Osteoblast (primary cell): ENCODE measurements around the gene MRPS15. TPM values are rescaled to one million over a fixed set of nuclear protein-coding genes. Genes with fewer than 3 reads are reported as not detected.

Source experiments
- DNase-seq: peaks from one replicate; pipeline ENCODE4 v3.0.0; 2011; ENCODE audit warnings: low spot score, mixed read lengths; ENCODE audit not compliant: insufficient read length; ENCODE audit errors: missing footprints
- H2AFZ ChIP-seq: 2 replicates; pipeline ENCODE4 v1.6.0; 2011; ENCODE audit warnings: mild to moderate bottlenecking, low read length
- H3K27ac ChIP-seq: 2 replicates; pipeline ENCODE4 v1.5.1; 2011; ENCODE audit warnings: mild to moderate bottlenecking, low read depth, low read length, moderate library complexity
- H3K27me3 ChIP-seq: 2 replicates; pipeline ENCODE4 v1.6.0; 2012; ENCODE audit warnings: mild to moderate bottlenecking, control low read depth, inconsistent platforms, low read length, moderate library complexity; ENCODE audit not compliant: insufficient read depth
- H3K36me3 ChIP-seq: 2 replicates; pipeline ENCODE4 v1.5.1; 2011; ENCODE audit warnings: mild to moderate bottlenecking, low read length, control low read depth, moderate library complexity; ENCODE audit not compliant: insufficient read depth
- H3K4me1 ChIP-seq: 2 replicates; pipeline ENCODE4 v1.5.1; 2011; ENCODE audit warnings: mild to moderate bottlenecking, low read length, control low read depth, moderate library complexity; ENCODE audit not compliant: insufficient read depth
- H3K4me2 ChIP-seq: 2 replicates; pipeline ENCODE4 v1.6.0; 2011; ENCODE audit warnings: mild to moderate bottlenecking, low read length; ENCODE audit not compliant: insufficient read depth
- H3K4me3 ChIP-seq: fragments of 200-600 bp; sonication (generic); 3 replicates; pipeline ENCODE4 v1.5.1; 2012; ENCODE audit warnings: mild to moderate bottlenecking, low read length, inconsistent platforms; ENCODE audit not compliant: insufficient read depth
- H3K79me2 ChIP-seq: 2 replicates; pipeline ENCODE4 v1.6.0; 2012; ENCODE audit warnings: mild to moderate bottlenecking, low read length, control low read depth, inconsistent platforms; ENCODE audit not compliant: insufficient read depth
- H3K9me3 ChIP-seq: 2 replicates; pipeline ENCODE4 v1.5.1; 2011; ENCODE audit warnings: low read depth, low read length, control low read depth
- H4K20me1 ChIP-seq: 2 replicates; pipeline ENCODE4 v1.6.0; 2012; ENCODE audit warnings: mild to moderate bottlenecking, low read length, control low read depth; ENCODE audit not compliant: insufficient read depth
- CTCF ChIP-seq: IDR thresholded peaks from 2 replicates; pipeline ENCODE4 v1.5.1; 2011; ENCODE audit warnings: mild to moderate bottlenecking, low read depth, low read length, moderate library complexity; ENCODE audit errors: extremely low read depth
- total RNA-seq: library from RNA; depleted of rRNA; stranded (reverse); fragments of >200 nt; gene quantifications from 2 replicates; pipeline ENCODE4 v1.2.3, GENCODE V29; 2012

The MRPS15 gene
- total RNA-seq, 1 donor, result 77.1 TPM

- peaks cover 4% of the 10 kb centered on the region for H3K36me3 ChIP-seq
- H4K20me1 ChIP-seq, result peaks cover 3% of the 10 kb centered on the region
- H3K4me2 ChIP-seq, result no peak overlapping the region
- no peak overlapping the region for H2AFZ ChIP-seq
- H3K27ac ChIP-seq, result no peak overlapping the region
- H3K79me2 ChIP-seq, result no peaks in the 10 kb centered on the region
- H3K4me3 ChIP-seq, result no peak overlapping the region
- no peaks in the 10 kb centered on the region for H3K4me1 ChIP-seq
- H3K27me3 ChIP-seq, result no peaks in the 10 kb centered on the region
- H3K9me3 ChIP-seq, result no peaks in the 10 kb centered on the region
- no peak for DNase-seq
- TF ChIP-seq CTCF, result no peak
These were observed 20.9 kb downstream of the MRPS15 start for GRCh38 chr1:36443297-36443696.

- H3K4me3 ChIP-seq, result no peak overlapping the region
- DNase-seq, result no peak
- H3K36me3 ChIP-seq, result peaks cover 4% of the 10 kb centered on the region
- H2AFZ ChIP-seq, result no peak overlapping the region
- TF ChIP-seq CTCF, result no peak
- peaks cover 3% of the 10 kb centered on the region for H4K20me1 ChIP-seq
- H3K4me2 ChIP-seq, result no peak overlapping the region
- no peaks in the 10 kb centered on the region for H3K4me1 ChIP-seq
- H3K79me2 ChIP-seq, result no peaks in the 10 kb centered on the region
- H3K9me3 ChIP-seq, result no peaks in the 10 kb centered on the region
- no peak overlapping the region for H3K27ac ChIP-seq
- no peaks in the 10 kb centered on the region for H3K27me3 ChIP-seq
These were observed 21.8 kb downstream of the MRPS15 start for GRCh38 chr1:36442337-36442736.

- TF ChIP-seq CTCF, result no peak
- H3K27me3 ChIP-seq, result no peaks in the 10 kb centered on the region
- H2AFZ ChIP-seq, result no peak overlapping the region
- H3K79me2 ChIP-seq, result no peaks in the 10 kb centered on the region
- peaks cover 8% of the 10 kb centered on the region for H3K36me3 ChIP-seq
- H3K27ac ChIP-seq, result no peak overlapping the region
- no peak overlapping the region for H3K4me2 ChIP-seq
- H4K20me1 ChIP-seq, result peaks cover 3% of the 10 kb centered on the region
- no peaks in the 10 kb centered on the region for H3K4me1 ChIP-seq
- H3K9me3 ChIP-seq, result no peaks in the 10 kb centered on the region
- no peak for DNase-seq
- no peak overlapping the region for H3K4me3 ChIP-seq
These were observed 23.5 kb downstream of the MRPS15 start for GRCh38 chr1:36440646-36441045.

GRCh38 chr1:36440044-36440443 lies 24.1 kb downstream of the MRPS15 start:
- H2AFZ ChIP-seq, result no peak overlapping the region
- no peak for TF ChIP-seq CTCF
- H3K9me3 ChIP-seq, result no peaks in the 10 kb centered on the region
- no peak for DNase-seq
- H3K4me1 ChIP-seq, result no peaks in the 10 kb centered on the region
- H3K36me3 ChIP-seq, result peaks cover 8% of the 10 kb centered on the region
- no peak overlapping the region for H3K27ac ChIP-seq
- no peaks in the 10 kb centered on the region for H3K27me3 ChIP-seq
- no peak overlapping the region for H3K4me3 ChIP-seq
- H3K4me2 ChIP-seq, result no peak overlapping the region
- H4K20me1 ChIP-seq, result peaks cover 3% of the 10 kb centered on the region
- H3K79me2 ChIP-seq, result no peaks in the 10 kb centered on the region
